Fibroblast of lung (primary cell): ENCODE data around the gene CIPC.

ENCODE experiments used
- EZH2 ChIP-seq: IDR thresholded peaks from 2 replicates; pipeline ENCODE4 v1.5.1; 2012; ENCODE audit warnings: low read length, control low read depth, mild to moderate bottlenecking; ENCODE audit errors: missing control alignments
- TF ChIP-seq, protein P1 (sequence below), 2 donors: IDR thresholded peaks in 1 of 2; conservative IDR thresholded peaks in 1 of 2; 1 replicate in 1 of 2; 2 replicates in 1 of 2; pipeline ENCODE4 v1.5.1; 2011 to 2012; ENCODE audit warnings: low read length in 2 of 2, control low read depth in 1 of 2, inconsistent platforms in 1 of 2, low read depth in 1 of 2, mild to moderate bottlenecking in 1 of 2

DNA sequence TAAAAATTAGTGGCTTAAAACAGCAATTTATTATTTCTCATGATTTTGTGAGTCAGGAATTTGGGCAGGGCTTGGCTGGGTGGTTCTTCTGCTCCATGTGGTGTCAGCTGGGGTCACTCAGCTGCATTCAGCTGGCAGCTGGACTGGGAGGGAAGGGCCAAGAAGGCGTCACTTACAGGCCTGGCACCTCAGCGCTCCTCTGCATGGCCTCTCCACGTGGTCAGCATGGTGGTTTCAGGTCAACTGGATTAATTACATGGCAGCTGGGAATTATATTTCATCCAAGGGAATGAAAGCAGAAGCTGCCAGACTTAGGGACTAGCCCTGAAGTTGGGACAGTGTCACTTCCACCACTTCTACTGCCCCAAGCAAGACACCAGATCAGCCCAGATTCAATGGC, 42.1 kb upstream of the CIPC start:
- TF ChIP-seq, protein P1, sequence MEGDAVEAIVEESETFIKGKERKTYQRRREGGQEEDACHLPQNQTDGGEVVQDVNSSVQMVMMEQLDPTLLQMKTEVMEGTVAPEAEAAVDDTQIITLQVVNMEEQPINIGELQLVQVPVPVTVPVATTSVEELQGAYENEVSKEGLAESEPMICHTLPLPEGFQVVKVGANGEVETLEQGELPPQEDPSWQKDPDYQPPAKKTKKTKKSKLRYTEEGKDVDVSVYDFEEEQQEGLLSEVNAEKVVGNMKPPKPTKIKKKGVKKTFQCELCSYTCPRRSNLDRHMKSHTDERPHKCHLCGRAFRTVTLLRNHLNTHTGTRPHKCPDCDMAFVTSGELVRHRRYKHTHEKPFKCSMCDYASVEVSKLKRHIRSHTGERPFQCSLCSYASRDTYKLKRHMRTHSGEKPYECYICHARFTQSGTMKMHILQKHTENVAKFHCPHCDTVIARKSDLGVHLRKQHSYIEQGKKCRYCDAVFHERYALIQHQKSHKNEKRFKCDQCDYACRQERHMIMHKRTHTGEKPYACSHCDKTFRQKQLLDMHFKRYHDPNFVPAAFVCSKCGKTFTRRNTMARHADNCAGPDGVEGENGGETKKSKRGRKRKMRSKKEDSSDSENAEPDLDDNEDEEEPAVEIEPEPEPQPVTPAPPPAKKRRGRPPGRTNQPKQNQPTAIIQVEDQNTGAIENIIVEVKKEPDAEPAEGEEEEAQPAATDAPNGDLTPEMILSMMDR (conservative IDR thresholded peaks at IDR 0.05 in 1 of 2, IDR thresholded peaks at IDR 0.05 in 1 of 2; ENCODE audit: low read depth in 1 of 2, low read length in 2 of 2), result no peak
- no peak for TF ChIP-seq EZH2
